Fibroblast of the aortic adventitia (primary cell): ENCODE results near the gene MYOD1. TPM values are rescaled to one million over a fixed set of nuclear protein-coding genes. Genes with fewer than 3 reads are reported as not detected.
A peak's percentile ranks its signal among the peaks of the same experiment; 100 is the strongest.

ENCODE experiments used
- DNase-seq: peaks from one replicate; pipeline ENCODE4 v3.0.0-alpha.2; 2010; ENCODE audit warnings: low read depth
- H3K4me3 ChIP-seq: 2 replicates; pipeline ENCODE4 v1.5.1; 2011; ENCODE audit warnings: low read depth, mild to moderate bottlenecking, control low read depth, low read length, moderate library complexity
- total RNA-seq: library from RNA; depleted of rRNA; stranded (reverse); fragments of >200 nt; gene quantifications from 2 replicates; pipeline ENCODE4 v1.2.3, GENCODE V29; 2012; ENCODE audit warnings: low replicate concordance
- TF ChIP-seq, protein P1 (sequence below): IDR thresholded peaks from 2 replicates; pipeline ENCODE4 v1.5.1; 2011; ENCODE audit warnings: mild to moderate bottlenecking, low read length, control low read depth, inconsistent platforms; ENCODE audit not compliant: insufficient read depth

MYOD1 gene
- total RNA-seq, 1 donor, result not detected

- H3K4me3 ChIP-seq, result no peak overlapping the region
- TF ChIP-seq, protein P1, sequence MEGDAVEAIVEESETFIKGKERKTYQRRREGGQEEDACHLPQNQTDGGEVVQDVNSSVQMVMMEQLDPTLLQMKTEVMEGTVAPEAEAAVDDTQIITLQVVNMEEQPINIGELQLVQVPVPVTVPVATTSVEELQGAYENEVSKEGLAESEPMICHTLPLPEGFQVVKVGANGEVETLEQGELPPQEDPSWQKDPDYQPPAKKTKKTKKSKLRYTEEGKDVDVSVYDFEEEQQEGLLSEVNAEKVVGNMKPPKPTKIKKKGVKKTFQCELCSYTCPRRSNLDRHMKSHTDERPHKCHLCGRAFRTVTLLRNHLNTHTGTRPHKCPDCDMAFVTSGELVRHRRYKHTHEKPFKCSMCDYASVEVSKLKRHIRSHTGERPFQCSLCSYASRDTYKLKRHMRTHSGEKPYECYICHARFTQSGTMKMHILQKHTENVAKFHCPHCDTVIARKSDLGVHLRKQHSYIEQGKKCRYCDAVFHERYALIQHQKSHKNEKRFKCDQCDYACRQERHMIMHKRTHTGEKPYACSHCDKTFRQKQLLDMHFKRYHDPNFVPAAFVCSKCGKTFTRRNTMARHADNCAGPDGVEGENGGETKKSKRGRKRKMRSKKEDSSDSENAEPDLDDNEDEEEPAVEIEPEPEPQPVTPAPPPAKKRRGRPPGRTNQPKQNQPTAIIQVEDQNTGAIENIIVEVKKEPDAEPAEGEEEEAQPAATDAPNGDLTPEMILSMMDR, result no peak
Measured at GRCh38 chr11:17743026-17743807, 23.8 kb downstream of the MYOD1 start.

DNA sequence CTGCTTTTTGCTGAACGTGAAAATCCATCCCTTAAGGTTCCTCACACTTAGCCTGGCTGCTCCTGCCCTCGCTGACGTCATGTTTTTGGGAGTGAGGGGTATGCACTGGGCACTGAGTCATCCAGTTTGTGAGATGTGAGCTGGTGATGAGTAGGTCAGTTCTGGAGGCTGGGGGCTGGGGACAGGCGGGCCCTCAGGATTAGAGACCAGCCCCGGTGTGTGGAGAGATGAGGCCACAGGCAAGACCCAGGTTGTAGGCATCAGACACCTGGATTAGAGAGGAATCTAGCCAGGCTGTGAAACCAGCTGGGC lies 24.4 kb downstream of the MYOD1 start:
- peak; percentile 8 for DNase-seq
- TF ChIP-seq, protein P1, result no peak
- no peak overlapping the region for H3K4me3 ChIP-seq

More at GRCh38 chr11:17743026-17743807, 23.8 kb downstream of the MYOD1 start:
- DNase-seq, result no peak

DNA sequence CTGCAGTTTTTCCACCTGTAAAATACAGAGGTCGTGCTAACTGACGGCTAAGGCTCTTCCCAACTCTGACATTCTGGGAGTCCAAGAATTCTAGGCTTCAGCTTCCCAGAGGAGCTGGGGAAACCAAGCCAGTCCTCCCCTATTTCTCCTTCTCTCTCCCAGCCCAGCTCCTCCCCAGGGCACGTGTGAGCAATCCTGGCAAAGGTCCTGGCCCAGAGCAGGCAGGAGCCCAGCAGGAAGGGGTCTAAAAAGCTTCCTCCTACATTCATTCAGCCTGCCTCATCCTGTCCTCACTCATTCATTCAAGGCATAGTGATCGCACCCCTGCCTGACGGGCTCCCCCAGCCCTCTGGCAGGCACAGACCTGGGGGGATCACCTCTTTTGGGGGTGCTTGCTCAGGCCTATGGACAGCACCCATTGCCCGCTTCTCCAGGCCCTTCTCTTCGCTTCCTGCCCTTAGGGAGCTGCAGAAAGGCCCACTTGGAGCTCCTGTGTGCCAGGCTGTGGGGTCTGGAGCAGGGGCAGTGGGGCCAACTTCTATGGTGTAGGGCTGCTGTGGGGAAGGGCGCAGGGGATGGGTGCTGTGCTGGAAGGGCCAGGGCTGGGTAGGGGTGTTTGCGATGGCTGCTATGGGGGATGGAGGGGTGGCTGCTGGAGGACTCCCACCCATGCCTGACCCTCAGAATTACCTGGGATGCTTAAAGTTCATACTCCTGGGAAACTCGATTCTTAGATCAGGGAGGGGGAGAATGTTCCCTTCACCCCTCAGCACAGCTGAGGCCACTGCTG lies 25.0 kb downstream of the MYOD1 start:
- DNase-seq, result peak; percentile 18
- TF ChIP-seq, protein P1, result no peak
- H3K4me3 ChIP-seq, result no peak overlapping the region

DNA sequence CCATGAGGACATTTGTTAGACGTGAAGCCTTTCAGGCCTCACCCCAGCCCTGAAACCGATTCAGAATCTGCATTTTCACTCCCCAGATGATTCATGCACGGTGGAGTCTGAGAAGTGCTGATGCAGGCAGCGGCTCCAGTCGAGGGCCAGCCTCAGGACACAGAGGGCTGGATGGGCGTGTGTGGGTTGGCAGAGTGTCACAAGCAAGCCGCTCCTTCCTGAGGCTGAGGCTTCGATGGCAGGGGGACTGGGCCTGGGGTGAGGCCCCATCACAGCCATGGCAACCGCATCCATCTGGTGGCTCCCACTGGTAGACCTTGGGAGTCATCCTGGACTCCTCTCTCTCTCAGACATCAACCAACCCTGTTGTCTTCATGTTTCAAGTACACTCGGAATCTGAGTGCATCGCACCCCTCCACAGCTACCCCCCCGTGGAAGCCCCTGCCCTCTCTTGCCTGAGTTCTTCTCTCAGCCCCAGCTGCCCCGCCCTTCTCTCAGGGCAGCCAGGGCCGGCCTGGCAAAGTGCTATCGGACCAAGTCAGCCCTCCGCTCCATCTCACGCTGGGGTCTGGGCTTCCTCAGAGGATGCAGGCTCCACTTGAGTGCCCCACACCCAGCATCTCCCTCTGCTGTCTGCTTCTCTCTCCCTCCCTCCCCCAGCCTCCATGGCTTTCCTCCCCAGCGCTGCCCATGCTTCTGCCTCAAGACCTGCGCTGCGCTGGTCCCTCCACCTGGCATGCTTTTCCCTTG lies 25.8 kb downstream of the MYOD1 start:
- no peak for DNase-seq

DNA sequence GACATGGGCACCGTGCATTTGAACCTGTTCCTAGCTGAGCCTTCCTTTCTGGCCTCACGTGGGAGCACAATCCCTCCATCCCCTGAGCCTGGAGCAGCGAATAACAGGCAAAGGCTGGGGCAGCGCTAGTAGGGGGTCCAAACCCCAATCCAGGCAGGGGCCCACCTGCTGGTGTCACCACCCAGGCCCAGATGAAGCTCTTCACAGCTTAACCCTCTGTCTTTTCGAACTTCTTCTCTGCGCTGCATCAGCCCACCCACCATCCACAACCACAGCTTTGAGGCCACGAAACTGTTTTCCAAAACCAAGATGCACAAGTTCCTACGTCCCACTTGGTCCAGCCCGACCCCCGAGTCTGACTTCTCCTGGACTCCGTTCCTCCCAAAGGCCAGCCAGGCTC lies 26.7 kb downstream of the MYOD1 start:
- no peak for DNase-seq
- H3K4me3 ChIP-seq, result no peak overlapping the region
- TF ChIP-seq, protein P1, result no peak

More for the DNA sequence above, 25.8 kb downstream of the MYOD1 start:
- TF ChIP-seq, protein P1, result no peak
- no peak overlapping the region for H3K4me3 ChIP-seq

- DNase-seq, result no peak
- TF ChIP-seq, protein P1, result no peak
- no peak overlapping the region for H3K4me3 ChIP-seq
Measured at GRCh38 chr11:17747131-17747955, 28.0 kb downstream of the MYOD1 start.
